HG02938 (cell line): ENCODE data around the gene DOCK2.
"Not testable (repeated sequence)": the region's sequence is repeated elsewhere in the genome, so short reads cannot be mapped to it uniquely, and the experiment has no call there.

Experiments used
- ATAC-seq: cut with Tn5 transposase; IDR thresholded peaks from one replicate; pipeline ENCODE4 v1.9.1; 2021; ENCODE audit warnings: mild to moderate bottlenecking, moderate library complexity; ENCODE audit not compliant: unreplicated experiment

The DOCK2 gene

DNA sequence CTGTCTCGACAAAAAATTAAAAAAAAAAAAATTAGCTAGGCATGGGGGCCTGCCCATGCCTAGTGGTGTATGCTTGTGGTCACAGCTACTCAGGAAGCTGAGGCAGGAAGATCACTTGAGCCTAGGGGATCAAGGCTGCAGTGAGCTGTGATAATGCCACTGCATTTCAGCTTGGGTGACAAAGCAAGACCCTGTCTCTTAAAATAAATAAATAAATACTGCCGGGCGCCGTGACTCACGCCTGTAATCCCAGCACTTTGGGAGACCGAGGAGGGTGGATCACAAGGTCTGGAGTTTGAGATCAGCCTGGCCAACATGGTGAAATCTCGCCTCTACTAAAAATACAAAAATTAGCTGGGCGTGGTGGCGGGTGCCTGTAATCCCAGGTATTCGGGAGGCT is 115.5 kb downstream of the DOCK2 start:
- ATAC-seq, result not testable (repeated sequence)

DNA sequence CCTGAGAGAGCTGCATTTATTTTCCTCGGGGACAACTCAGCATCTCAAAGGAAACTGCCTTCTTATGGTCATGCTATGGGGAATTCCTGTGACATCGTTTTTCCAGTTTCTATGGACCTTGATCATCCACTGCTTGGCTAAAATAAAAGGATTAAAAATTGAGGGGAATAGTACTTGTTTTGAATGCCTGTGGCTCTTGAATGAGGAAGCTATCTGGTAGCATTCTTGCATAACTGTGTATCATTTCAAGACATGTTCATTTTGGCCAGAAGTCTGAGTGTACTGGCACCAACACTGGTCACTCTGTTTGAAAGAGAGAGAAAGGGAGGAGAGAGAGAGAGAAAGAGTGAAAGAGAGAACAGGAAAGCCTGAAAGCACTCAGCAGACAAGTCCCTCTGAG is 116.7 kb downstream of the DOCK2 start:
- no peak for ATAC-seq

DNA sequence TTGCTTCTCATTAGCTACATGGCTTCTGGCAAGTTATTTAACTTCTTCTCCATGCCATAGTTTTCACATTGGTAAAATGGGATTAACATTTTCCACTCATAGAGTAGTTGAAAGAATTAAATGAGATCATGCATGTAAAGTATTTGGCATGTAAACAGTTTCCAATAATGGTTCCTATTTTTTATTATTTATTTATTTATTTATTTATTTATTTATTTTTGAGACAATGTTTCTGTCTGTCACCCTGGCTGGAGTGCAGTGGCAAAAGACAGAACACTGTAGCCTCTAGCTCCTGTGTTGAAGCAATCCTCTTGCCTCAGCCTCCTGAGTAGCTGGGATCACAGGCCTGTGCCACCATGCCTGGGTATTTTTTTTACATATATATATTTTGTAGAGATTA is 117.7 kb downstream of the DOCK2 start:
- no peak for ATAC-seq

DNA sequence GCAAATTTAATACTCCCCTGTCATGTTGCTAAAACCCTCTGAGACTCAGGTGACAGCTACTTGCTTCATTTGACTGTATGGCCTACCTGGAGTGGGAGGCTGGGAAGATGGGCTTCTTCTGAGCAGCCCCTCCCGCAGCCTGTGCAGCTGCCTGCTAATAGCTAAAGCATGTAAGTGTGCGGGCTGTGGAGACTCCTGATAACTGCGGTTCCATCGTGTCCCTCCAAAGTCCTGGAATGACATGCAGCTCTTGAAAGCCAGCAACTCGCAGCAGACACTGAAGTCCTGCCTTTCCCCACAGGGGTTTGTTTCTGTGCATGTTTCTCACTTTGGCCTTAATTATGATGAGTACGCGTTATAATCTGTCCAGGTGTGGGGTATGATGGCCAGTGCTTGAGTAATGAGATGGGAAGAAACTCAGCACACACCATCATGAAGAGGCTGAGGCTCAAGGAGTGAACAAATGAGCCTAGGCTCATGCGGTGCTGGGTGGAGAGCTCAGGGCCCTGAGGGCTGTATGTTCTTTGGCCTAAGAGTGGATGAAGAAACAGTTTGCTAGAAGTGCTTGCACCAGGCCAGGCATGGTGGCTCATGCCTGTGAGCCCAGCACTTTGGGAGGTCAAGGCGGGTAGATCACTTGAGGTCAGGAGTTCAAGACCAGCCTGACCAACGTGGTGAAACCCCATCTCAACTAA is 119.1 kb downstream of the DOCK2 start:
- no peak for ATAC-seq

DNA sequence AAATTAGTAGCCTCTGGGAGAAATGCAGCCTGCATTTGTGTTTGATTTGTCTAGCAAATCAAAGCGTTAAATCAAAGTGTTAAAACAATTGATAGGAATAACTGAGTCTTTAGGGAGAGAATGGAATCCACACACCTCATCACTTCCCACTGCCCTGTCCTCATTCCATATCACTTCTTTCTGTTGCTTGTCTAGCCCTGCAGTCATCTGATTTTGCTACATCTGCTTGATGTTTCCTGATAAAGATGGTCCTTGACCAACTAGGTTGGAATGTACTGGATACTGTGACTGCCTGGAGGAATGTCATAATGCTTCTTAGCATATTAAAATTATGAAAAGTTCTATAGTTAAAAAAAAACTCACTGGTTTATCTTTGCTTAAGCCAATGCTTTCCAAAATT is 119.9 kb downstream of the DOCK2 start:
- ATAC-seq, result no peak

DNA sequence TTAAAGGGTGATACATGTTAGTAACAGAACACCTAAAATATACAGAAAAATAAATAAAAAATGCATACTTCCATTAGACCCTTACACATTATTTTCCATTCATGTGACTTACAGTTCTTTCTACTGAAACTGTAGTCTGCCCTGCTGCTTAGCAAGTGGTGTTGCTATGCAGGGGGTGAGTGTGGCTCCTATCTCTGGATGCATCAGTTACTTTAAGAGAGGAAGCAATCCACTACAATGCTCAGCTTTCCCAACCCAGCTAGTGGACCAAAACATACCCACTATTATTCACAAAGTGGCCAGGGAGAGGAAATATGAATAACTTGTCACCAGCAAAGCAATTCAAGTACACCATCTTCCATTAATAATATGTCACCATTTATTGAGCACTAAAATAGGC is 121.8 kb downstream of the DOCK2 start:
- no peak for ATAC-seq

DNA sequence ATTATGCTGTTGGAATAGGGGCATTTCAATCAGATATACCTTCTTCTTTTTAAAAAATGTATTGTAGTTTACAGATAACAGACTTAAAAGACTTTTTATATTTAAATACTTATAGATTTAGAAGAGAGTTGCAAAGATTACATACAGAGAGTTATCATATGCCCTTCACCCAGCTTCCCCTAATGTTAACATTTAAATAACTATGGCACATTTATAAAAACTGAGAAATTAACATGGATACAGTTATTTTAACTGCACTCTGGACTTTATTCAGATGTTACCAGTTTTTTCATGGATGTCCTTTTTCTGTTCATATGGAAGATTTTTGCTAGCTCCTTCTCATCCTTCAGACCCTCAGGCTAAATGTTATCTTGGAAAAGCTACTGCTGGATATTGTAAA is 123.2 kb downstream of the DOCK2 start:
- no peak for ATAC-seq

DNA sequence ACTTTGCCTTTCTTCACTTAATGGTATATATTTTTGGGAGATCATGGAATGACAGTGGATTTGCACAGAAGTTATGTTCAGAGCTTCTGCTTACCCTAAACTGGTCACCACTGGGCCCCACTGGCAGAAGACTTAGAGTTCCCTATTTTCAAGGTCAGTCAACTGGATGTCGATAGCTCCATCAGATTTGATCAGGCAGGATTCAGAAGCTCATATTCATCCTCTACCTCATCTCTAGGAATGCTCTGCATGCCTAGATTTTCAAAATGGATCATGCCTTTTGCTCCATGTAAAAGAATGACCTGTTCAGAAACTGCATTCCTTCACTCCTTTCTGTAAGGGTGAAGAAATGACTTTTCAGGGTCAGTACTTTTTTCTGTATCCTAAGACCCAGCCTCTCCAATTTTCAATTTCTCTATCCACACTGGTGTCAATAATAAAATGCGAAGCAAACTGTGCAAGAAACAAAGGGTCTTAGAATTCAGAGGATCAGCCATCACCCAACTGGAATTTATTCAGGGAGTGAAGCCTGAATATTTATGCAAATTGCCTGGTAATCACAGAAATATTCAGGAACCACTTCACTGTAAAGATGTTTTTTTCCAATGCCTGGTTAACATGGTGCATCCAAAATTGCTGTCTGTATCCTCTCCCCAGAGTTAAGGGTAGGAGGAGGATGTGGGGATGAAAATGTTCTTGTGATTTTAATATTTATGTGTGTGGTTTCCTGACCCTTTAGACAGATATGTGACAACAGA is 125.4 kb downstream of the DOCK2 start:
- no peak for ATAC-seq

DNA sequence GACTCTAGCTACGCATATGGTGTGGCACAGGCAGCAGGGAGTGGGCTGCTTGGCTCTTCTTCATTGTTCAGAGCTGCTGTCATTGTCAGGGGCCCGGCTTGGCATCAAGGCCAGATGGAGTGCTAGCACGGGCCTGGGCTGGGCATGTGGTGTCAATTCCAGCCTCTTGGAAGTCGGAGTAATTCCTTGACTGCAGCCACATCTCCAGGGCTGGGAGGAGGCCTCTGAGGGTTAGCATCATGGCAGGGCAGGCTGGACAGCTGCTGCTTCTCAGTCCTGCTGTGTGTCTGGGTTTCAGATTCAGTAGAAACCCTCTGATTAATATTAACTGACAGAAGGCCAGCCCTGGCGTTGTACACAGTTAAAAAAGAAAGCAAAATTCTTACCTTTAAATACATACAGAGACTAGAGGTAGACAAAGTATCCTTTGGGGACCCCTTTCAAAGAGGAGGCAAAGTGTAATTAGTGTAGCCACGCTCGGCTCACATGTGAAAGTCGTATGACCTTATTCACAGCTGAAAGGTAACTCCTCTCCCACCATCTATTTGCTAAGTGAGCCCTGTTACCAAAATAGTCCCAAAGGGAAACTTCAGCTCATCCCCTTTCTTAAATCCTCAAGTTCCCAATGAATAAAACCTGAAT is 126.4 kb downstream of the DOCK2 start:
- ATAC-seq, result peak; percentile 82

DNA sequence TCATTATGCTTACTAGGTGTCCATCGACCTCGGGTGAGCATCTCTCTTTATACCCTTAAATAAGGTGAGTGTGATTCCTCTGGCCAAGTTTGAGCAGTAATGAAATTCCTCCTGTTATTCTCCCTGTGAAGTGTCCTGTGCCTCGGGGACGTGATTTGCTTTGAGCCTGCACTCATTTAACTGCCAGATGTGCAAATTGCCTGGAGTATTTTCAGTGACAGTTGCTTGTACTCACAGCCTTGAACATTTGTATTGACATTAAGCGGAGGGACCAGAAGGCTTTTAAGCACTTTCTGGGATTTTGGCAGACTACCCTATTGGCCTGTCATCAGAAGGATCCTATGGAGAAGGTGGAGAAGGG is 126.9 kb downstream of the DOCK2 start:
- ATAC-seq, result no peak

DNA sequence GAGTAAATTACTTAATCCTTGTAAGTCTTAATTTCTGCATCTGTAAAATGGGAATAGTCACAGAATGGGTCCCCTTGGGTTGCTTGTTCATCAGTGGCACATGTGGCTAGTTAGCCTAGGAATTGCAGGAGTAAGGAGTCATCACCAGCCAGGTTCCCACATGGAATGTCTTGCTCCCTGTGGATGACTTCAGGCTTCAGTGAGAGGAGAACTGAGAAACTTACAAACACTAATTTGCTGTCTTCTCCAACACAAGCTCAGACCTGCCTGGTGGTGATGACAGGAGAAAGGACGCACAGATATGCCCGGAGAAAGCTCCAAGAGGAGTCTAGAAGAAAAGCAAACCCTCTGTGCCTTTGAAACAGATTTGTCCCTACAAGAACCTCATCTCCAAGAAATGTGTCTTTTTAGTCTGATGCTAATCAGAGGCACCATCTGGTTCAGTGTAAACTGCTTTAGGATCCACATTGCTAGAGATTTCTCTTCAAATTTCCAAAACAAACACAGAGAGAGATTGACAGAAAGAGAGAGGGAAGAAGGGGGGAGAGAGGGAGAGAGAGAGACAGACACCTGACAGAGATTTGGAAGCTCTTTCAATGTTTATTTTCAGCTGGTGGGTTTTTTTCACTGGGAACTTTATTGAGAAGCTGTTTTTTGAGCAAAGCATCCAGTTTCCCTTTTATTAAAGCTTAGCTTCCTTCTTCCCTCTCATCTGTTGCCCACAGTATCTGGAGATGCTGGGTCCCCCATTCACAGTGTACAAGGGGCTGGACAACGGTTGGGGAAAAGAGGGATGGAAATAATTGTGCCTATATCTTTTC is 128.3 kb downstream of the DOCK2 start:
- no peak for ATAC-seq

DNA sequence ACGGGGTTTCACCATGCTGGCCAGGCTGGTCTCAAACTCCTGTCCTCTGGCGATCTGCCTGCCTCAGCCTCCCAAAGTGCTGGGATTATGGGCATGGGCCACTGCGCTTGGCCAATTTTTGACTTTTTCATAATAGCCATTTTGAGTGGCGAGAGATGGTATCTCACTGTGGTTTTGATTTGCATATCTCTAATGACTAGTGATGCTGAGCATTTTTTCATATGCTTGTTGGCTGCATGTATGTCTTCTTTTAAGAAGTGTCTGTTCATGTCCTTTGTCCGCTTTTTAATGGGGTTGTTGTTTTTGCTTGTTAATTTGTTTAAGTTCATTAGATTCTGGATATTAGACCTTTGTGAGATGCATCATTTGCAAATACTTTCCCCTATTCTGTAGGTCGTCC is 129.9 kb downstream of the DOCK2 start:
- not testable (repeated sequence) for ATAC-seq

DNA sequence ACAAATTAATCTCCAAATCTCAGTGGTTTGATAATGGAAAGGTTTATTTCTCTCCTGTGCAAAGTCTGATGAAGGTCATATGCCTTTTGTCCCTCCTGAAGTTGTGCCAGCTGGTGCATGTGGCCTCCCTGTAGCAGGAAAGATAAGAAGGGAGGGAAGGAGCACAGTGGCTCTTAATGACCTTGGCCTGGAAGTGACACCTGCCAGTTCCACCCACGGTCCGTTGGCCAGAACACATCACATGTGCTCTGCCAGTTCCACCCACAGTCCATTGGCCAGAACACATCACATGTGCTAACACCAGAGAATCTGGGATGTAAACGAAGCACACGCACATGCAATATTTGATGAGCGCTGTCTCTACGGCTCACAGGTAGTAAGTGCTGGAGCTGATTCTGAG is 130.9 kb downstream of the DOCK2 start:
- no peak for ATAC-seq

DNA sequence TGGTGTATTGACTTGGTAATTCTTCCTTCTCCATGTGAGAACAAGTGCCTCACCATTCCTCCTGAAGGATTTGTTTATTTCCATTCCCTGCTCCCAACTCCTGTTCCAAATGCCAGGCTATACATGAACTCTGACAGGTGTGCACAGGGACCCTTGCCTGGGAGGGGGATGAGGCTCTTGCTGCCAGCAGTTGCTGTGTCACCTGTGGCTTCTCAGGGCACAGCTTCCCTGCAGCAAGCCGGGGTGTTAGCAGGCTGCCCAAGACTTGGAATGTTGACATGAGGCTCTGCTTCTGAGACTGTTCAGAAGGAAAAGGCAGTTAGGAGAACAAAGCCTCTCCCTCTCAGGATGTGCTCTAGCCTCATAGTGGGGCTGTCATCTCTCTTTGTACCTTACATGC is 131.3 kb downstream of the DOCK2 start:
- ATAC-seq, result no peak

DNA sequence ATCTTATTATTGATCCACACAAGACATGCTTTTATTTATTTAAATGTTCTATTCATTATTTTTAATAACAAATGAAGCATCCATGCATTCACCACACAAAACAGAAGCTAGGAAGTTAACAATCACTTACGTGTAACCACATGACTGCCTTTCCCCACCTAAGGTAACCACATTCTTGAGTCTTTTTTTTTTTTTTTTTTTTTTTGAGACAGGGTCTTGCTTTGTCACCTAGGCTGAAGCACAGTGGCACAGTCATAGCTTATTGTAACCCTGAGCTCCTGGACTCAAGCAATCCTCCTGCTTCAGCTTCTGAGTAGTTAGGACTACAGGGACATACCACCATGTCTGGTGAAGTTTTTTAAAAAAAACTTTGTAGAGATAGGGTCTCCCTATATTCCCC is 133.0 kb downstream of the DOCK2 start:
- no peak for ATAC-seq

DNA sequence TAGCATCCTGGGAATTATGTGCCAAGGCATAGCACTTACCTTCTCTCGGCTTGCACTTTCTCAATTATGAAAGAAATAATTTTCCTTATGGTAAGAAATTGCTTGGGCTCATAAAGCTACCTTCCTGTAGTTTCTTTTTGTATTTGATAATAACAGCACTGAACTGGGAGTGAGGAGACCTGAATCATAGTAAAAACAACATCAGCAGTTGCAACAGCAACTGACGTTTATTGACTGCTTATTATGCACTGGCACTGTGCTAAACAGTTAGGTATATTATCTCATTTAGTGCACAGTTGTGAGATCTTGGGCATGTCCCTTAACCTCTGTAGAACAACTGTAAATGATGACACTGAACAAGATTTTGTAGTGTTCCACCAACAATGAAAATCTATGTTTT is 135.2 kb downstream of the DOCK2 start:
- ATAC-seq, result no peak

DNA sequence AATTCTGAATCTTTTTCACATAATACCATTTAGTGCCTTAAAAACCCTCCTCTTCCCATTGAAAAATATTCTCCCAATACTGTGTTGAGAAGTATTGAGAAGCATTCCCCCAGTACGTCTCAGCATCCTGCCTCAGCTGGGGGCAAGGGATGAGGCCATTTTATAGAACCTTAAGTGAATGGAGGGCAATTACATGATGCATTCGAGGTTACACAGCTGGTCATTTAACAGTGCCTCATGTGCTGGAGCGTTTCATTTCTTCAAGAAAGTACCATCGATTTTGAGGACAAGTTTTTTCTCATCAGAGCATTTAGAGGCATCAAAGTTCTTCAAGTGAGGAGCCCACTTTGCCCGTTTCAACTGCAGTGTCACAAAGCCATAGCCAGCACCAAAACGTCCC is 135.6 kb downstream of the DOCK2 start:
- ATAC-seq, result no peak

DNA sequence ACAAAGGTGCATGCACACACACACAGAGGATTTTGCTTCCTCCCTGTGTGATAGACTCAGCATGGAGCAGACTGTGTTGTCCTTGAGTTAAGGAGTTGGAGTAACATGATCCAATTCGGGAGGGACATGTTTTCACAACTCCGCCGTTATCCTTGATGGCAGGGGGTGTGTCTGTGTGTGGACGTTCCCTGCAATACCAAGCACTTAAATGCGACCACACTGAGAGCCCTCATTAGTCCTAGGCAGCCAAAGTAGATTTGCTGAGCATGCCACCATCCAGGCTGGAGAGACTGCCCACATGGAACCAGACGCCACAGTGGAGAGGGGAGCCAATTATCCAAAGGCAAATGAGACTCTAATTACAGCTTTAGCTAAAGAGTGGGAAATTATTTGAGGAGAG is 140.1 kb downstream of the DOCK2 start:
- ATAC-seq, result no peak

DNA sequence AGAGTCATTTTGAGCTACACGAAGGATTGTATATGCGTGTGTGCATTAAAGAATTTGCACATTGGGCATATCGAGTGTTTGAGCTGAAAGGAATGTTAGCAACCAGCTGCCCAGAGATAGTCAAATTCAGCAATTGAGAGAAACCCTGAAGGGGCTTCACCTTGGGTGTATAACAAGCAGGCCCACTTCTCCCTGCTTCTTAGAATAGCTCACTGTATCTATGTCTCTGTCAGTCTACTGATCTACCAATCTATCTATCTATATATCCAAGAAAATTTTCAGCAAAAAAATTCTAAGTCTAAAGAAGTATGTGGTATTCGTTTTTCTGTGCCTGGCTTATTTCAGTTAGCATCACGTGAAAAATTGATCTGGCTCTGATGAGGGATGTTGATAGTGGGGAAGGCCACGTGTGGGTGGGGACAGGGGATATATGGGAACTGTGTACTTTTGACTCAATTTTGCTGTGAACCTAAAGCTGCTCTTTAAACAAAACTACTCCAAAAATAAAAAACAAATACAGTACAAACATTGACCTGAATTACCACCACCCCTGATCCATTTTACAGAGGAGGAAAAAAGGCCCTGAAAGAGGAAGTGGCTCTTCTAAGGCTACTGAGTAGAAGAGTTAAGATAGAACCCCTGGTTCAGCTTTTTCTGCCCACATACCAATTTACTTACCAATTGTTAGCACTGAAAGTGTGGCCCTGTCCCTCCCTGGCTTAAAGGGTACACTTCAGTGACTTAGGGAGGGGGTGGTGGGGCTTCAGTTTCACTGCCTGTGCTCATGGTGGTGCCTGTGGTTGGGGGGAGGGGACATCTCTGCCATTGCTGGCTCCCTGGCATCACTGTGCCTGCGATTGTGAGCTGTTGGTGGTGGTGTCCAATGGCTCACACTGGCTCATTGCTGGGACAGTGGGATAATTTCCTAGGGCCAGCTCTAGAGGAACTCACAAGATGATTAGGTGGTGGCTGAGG is 141.8 kb downstream of the DOCK2 start:
- ATAC-seq, result peak; percentile 96
